ENCODE results near the gene MPIG6B.

- TF ChIP-seq EP300 (IDR thresholded peaks at IDR 0.05; ENCODE audit: borderline replicate concordance) = no peak
- TF ChIP-seq YY1 (IDR thresholded peaks at IDR 0.05; ENCODE audit: low read depth) = no peak
- TF ChIP-seq TCF12 (IDR thresholded peaks at IDR 0.05; ENCODE audit: low read depth) = no peak
- TF ChIP-seq TEAD4 (IDR thresholded peaks at IDR 0.05) = no peak
- no peak for TF ChIP-seq CEBPB (IDR thresholded peaks at IDR 0.05)
- no peak for TF ChIP-seq EGR1 (IDR thresholded peaks at IDR 0.05)
- TF ChIP-seq NFIC (IDR thresholded peaks at IDR 0.05) = no peak
- no peak for TF ChIP-seq RAD21 (IDR thresholded peaks at IDR 0.05; ENCODE audit: low read depth)
Measured at GRCh38 chr6:31713465-31713864, 9.7 kb upstream of the MPIG6B start.
